SH-SY5Y (cell line): ENCODE measurements around the gene ZNF396.

Experiments used
- GATA2 ChIP-seq: IDR thresholded peaks from 2 replicates; pipeline ENCODE4 v1.6.1; 2011; ENCODE audit warnings: mild to moderate bottlenecking, low read depth, low read length
- GATA3 ChIP-seq: IDR thresholded peaks from 2 replicates; pipeline ENCODE4 v1.6.1; 2011; ENCODE audit warnings: low read depth, mild to moderate bottlenecking, low read length, moderate library complexity

DNA sequence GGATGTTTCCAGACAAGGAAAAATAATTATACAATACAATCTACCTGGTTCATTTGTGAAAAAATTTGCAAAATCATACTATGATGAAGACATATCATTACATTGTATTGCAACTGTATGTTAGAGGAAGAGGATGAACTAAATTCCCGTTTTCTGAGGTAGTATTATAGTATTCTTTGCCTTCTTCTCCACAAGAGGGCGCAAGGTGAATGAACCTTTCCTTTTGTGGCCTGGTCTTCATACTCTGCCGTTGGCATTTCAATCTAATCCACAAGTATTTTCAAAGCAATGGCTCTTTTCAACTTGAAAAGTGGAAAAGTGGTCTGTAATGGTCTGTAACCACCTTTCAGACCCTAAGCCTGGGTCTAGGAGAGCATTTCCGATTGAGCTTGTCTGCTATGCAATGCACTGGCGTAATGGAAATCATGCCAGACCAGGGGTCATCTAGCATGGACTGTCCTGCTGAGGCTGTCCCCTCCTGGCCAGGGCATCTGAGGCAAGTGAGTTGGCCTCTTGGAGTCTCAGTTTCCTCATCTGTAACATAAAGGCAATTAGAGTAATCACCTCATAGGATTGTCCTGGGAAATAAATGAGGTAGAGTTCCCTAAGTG, 30.8 kb upstream of the ZNF396 start:
- no peak for TF ChIP-seq GATA3
- no peak for TF ChIP-seq GATA2
